H9 (cell line): Measurements from ENCODE around the gene RABGAP1L. TPM values are rescaled to one million over a fixed set of nuclear protein-coding genes. Genes with fewer than 3 reads are reported as not detected.
"Not testable (repeated sequence)": the region's sequence is repeated elsewhere in the genome, so short reads cannot be mapped to it uniquely, and the experiment has no call there.

Experiments used
- DNase-seq: peaks from one replicate; pipeline ENCODE4 v3.0.0-alpha.2; 2017
- H2AFZ ChIP-seq: one replicate; pipeline ENCODE4 v1.6.1; 2013; ENCODE audit warnings: mild to moderate bottlenecking, low read length, control low read depth, moderate library complexity
- H2AK5ac ChIP-seq: 2 replicates; pipeline ENCODE4 v1.6.1; 2013; ENCODE audit warnings: low read length, control low read depth, mixed read lengths; ENCODE audit not compliant: insufficient read length
- H2BK120ac ChIP-seq: one replicate; pipeline ENCODE4 v1.6.1; 2013; ENCODE audit warnings: low read depth, mild to moderate bottlenecking, low read length, control low read depth, inconsistent platforms; ENCODE audit not compliant: poor library complexity, severe bottlenecking
- H2BK12ac ChIP-seq: 2 replicates; pipeline ENCODE4 v1.6.1; 2013; ENCODE audit warnings: low read length, control low read depth, mixed read lengths, low read depth; ENCODE audit not compliant: insufficient read length
- H2BK15ac ChIP-seq: 2 replicates; pipeline ENCODE4 v1.6.1; 2013; ENCODE audit warnings: low read depth, low read length, control low read depth
- H2BK20ac ChIP-seq: one replicate; pipeline ENCODE4 v1.6.1; 2013; ENCODE audit warnings: low read depth, mild to moderate bottlenecking, low read length, control low read depth, inconsistent platforms; ENCODE audit not compliant: poor library complexity, severe bottlenecking
- H2BK5ac ChIP-seq: 2 replicates; pipeline ENCODE4 v1.6.1; 2013; ENCODE audit warnings: low read length, control low read depth, mixed read lengths; ENCODE audit not compliant: insufficient read length
- H3K14ac ChIP-seq: 2 replicates; pipeline ENCODE4 v1.6.1; 2013; ENCODE audit warnings: low read length, control low read depth; ENCODE audit not compliant: insufficient read depth
- H3K18ac ChIP-seq: 2 replicates; pipeline ENCODE4 v1.6.1; 2013; ENCODE audit warnings: low read depth, mild to moderate bottlenecking, mixed read lengths, low read length, control low read depth; ENCODE audit not compliant: insufficient read length
- H3K23ac ChIP-seq: 2 replicates; pipeline ENCODE4 v1.6.1; 2013; ENCODE audit warnings: low read length, control low read depth, mixed read lengths, low read depth; ENCODE audit not compliant: insufficient read length
- H3K23me2 ChIP-seq: 2 replicates; pipeline ENCODE4 v1.6.1; 2013; ENCODE audit warnings: low read depth, mild to moderate bottlenecking, mixed read lengths, low read length, control low read depth; ENCODE audit not compliant: insufficient read length, poor library complexity, severe bottlenecking
- H3K27ac ChIP-seq: 2 replicates; pipeline ENCODE4 v1.5.1; 2013; ENCODE audit warnings: low read length, control low read depth, mixed read lengths, low read depth; ENCODE audit not compliant: insufficient read length
- H3K27me3 ChIP-seq: 2 replicates; pipeline ENCODE4 v1.6.1; 2013; ENCODE audit warnings: low read length, control low read depth, inconsistent platforms; ENCODE audit not compliant: insufficient read depth
- H3K4ac ChIP-seq: 2 replicates; pipeline ENCODE4 v1.6.1; 2013; ENCODE audit warnings: low read depth, mild to moderate bottlenecking, control low read depth, inconsistent platforms, low read length, moderate library complexity
- H3K4me1 ChIP-seq: 2 replicates; pipeline ENCODE4 v1.6.1; 2013; ENCODE audit warnings: low read length, control low read depth, inconsistent platforms; ENCODE audit not compliant: insufficient read depth
- H3K4me2 ChIP-seq: 2 replicates; pipeline ENCODE4 v1.6.1; 2013; ENCODE audit warnings: low read length, control low read depth, mixed read lengths; ENCODE audit not compliant: insufficient read length, insufficient read depth
- H3K56ac ChIP-seq: 2 replicates; pipeline ENCODE4 v1.6.1; 2013; ENCODE audit warnings: low read depth, mild to moderate bottlenecking, mixed read lengths, low read length, control low read depth; ENCODE audit not compliant: insufficient read length
- H3K79me1 ChIP-seq: 2 replicates; pipeline ENCODE4 v1.6.1; 2013; ENCODE audit warnings: low read depth, mild to moderate bottlenecking, moderate library complexity, low read length, control low read depth, inconsistent platforms; ENCODE audit not compliant: insufficient read depth, poor library complexity, severe bottlenecking
- H3K79me2 ChIP-seq: 2 replicates; pipeline ENCODE4 v1.6.1; 2013; ENCODE audit warnings: low read length, control low read depth, inconsistent platforms; ENCODE audit not compliant: insufficient read depth
- H3K9ac ChIP-seq: 2 replicates; pipeline ENCODE4 v1.6.1; 2013; ENCODE audit warnings: low read length, control low read depth, mixed read lengths; ENCODE audit not compliant: insufficient read length; ENCODE audit errors: extremely low read depth
- H3K9me3 ChIP-seq: one replicate; pipeline ENCODE4 v1.6.1; 2013; ENCODE audit warnings: low read depth, low read length, inconsistent platforms; ENCODE audit not compliant: control insufficient read depth
- H3T11ph ChIP-seq: one replicate; pipeline ENCODE4 v1.6.1; 2013; ENCODE audit warnings: mild to moderate bottlenecking, low read length, control low read depth, inconsistent platforms
- H4K20me1 ChIP-seq: one replicate; pipeline ENCODE4 v1.6.1; 2013; ENCODE audit not compliant: control insufficient read depth, insufficient read length, insufficient read depth
- H4K5ac ChIP-seq: 2 replicates; pipeline ENCODE4 v1.6.1; 2013; ENCODE audit warnings: low read depth, mild to moderate bottlenecking, mixed read lengths, low read length, control low read depth; ENCODE audit not compliant: insufficient read length
- H4K8ac ChIP-seq: replicated peaks from 2 replicates; pipeline ENCODE4 v1.6.1; 2013; ENCODE audit warnings: low read length, control low read depth, mixed read lengths, low read depth; ENCODE audit not compliant: insufficient read length
- H4K91ac ChIP-seq: 2 replicates; pipeline ENCODE4 v1.6.1; 2013; ENCODE audit warnings: low read depth, mild to moderate bottlenecking, moderate library complexity, mixed read lengths, low read length, control low read depth; ENCODE audit not compliant: insufficient read length
- H3K27ac Mint-ChIP-seq, 3 experiments: 2 replicates in 2 of 3; 3 replicates in 1 of 3; pipeline ENCODE4 v1.8.0; 2020 to 2021; ENCODE audit warnings: mixed read lengths in 3 of 3, mild to moderate bottlenecking in 1 of 3, moderate library complexity in 1 of 3
- H3K27me3 Mint-ChIP-seq: 2 replicates; pipeline ENCODE4 v1.8.0; 2021; ENCODE audit warnings: low read depth, mild to moderate bottlenecking, moderate library complexity, mixed read lengths
- H3K36me3 Mint-ChIP-seq, 3 experiments: 2 replicates in 2 of 3; 3 replicates in 1 of 3; pipeline ENCODE4 v1.8.0; 2020 to 2021; ENCODE audit warnings: low read depth in 3 of 3, mixed read lengths in 3 of 3; ENCODE audit not compliant: insufficient read depth in 1 of 3
- H3K4me1 Mint-ChIP-seq, 2 experiments: 2 replicates each; pipeline ENCODE4 v1.8.0; 2020; ENCODE audit warnings: mixed read lengths in 2 of 2
- H3K4me3 Mint-ChIP-seq, 2 experiments: 2 replicates in 1 of 2; 3 replicates in 1 of 2; pipeline ENCODE4 v1.8.0; 2020 to 2021; ENCODE audit warnings: mild to moderate bottlenecking in 2 of 2, mixed read lengths in 2 of 2, moderate library complexity in 1 of 2
- H3K9me3 Mint-ChIP-seq, 2 experiments: 2 replicates in 1 of 2; 3 replicates in 1 of 2; pipeline ENCODE4 v1.8.0; 2020; ENCODE audit warnings: mild to moderate bottlenecking in 2 of 2, mixed read lengths in 2 of 2, moderate library complexity in 1 of 2
- WGBS: extraction: QIAGEN DNeasy Blood & Tissue Kit; methylation state at CpG from one replicate; pipeline ENCODE4 v1.1.7; 2013; ENCODE audit warnings: missing lambda C conversion rate, low lambda C conversion rate, mixed read lengths; ENCODE audit not compliant: insufficient read length; ENCODE audit errors: extremely low coverage; 5-methylcytosine and 5-hydroxymethylcytosine counted together
- total RNA-seq: library from RNA; stranded (reverse); gene quantifications from 2 replicates; pipeline ENCODE4 v1.2.1, GENCODE V29; 2021
- TF ChIP-seq, protein P1 (sequence below): fragments of 200-600 bp; sonication (generic); conservative IDR thresholded peaks from 3 replicates; pipeline ENCODE4 v1.8.0; 2021; ENCODE audit warnings: antibody characterized with exemption, mild to moderate bottlenecking

RABGAP1L gene
- total RNA-seq, 1 experiment from 2014 or later = 147 TPM

DNA sequence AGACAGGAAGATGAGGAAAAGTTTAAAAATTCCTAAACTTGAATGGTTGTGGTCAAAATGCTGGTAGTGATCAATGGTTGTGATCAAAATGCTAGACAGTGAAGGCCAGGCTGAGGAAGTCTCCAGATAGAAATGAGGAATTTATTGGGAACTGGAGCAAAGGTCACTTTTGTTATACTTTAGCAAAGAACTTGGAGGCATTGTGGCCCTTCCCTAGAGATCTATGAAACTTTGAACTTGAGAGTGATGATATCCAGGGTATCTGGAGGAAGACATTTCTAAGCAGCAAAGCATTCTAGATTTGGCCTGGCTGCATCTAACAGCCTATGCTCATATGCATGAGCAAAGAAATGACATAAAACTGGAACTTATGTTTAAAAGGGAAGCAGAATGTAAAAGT lies 35.5 kb upstream of the RABGAP1L start:
- H4K91ac ChIP-seq = no peak overlapping the region
- DNase-seq = no peak
- H2BK120ac ChIP-seq = no peak overlapping the region
- H3K23me2 ChIP-seq = no peaks in the 10 kb centered on the region
- no peak overlapping the region for H4K5ac ChIP-seq
- H3K4me2 ChIP-seq = no peak overlapping the region
- H2BK20ac ChIP-seq = no peak overlapping the region
- H3T11ph ChIP-seq = no peak overlapping the region
- no peak overlapping the region for H2AFZ ChIP-seq
- H3K27ac ChIP-seq = no peak overlapping the region
- no peak overlapping the region for H3K4ac ChIP-seq
- H3K27me3 ChIP-seq = no peaks in the 10 kb centered on the region
- Mint-ChIP-seq H3K36me3 (peaks cover 2 to 15% (median 7%) of the 10 kb centered on the region in 3 experiments; a peak in 5 of 7 replicates), H3K4me1 (no peaks in the 10 kb centered on the region), H3K4me3 (no peak overlapping the region), H3K27ac (no peak overlapping the region), H3K27me3 (peaks cover 3% of the 10 kb centered on the region), H3K9me3 (peaks cover 8 to 18% of the 10 kb centered on the region in 2 experiments; a peak in 4 of 5 replicates)
- no peaks in the 10 kb centered on the region for H3K79me2 ChIP-seq
- H2BK15ac ChIP-seq = no peak overlapping the region
- no peak overlapping the region for H3K23ac ChIP-seq
- no peak overlapping the region for H3K14ac ChIP-seq
- H2BK5ac ChIP-seq = no peak overlapping the region
- no peak overlapping the region for H2AK5ac ChIP-seq
- H3K9ac ChIP-seq = no peak overlapping the region
- H3K79me1 ChIP-seq = no peaks in the 10 kb centered on the region
- H4K20me1 ChIP-seq = no peaks in the 10 kb centered on the region
- TF ChIP-seq, protein P1, sequence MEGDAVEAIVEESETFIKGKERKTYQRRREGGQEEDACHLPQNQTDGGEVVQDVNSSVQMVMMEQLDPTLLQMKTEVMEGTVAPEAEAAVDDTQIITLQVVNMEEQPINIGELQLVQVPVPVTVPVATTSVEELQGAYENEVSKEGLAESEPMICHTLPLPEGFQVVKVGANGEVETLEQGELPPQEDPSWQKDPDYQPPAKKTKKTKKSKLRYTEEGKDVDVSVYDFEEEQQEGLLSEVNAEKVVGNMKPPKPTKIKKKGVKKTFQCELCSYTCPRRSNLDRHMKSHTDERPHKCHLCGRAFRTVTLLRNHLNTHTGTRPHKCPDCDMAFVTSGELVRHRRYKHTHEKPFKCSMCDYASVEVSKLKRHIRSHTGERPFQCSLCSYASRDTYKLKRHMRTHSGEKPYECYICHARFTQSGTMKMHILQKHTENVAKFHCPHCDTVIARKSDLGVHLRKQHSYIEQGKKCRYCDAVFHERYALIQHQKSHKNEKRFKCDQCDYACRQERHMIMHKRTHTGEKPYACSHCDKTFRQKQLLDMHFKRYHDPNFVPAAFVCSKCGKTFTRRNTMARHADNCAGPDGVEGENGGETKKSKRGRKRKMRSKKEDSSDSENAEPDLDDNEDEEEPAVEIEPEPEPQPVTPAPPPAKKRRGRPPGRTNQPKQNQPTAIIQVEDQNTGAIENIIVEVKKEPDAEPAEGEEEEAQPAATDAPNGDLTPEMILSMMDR = no peak
- no peak overlapping the region for H4K8ac ChIP-seq
- no peaks in the 10 kb centered on the region for H3K4me1 ChIP-seq
- H3K18ac ChIP-seq = no peak overlapping the region
- no peaks in the 10 kb centered on the region for H3K9me3 ChIP-seq
- no peak overlapping the region for H2BK12ac ChIP-seq
- H3K56ac ChIP-seq = no peak overlapping the region

DNA sequence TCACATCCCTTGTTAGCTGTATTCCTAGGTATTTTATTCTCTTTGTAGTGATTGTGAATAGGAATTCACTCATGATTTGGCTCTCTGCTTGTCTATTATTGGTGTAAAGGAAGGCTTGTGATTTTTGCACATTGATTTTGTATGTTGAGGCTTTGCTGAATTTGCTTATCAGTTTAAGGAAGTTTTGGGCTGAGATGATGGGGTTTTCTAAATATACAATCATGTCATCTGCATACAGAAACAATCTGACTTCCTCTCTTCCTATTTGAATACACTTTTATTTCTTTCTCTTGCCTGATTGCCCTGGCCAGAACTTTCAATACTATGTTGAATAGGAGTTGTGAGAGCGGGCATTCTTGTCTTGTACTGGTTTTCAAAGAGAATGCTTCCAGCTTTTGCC lies 32.1 kb upstream of the RABGAP1L start:
- H4K91ac ChIP-seq, H3K27ac Mint-ChIP-seq: not testable (repeated sequence)

More for the DNA sequence above, 32.1 kb upstream of the RABGAP1L start:
- not testable (repeated sequence) for H4K20me1 ChIP-seq, H3K27me3 Mint-ChIP-seq, H3K27ac ChIP-seq, H3K9ac ChIP-seq, H3K23me2 ChIP-seq, H3K4ac ChIP-seq, H3K23ac ChIP-seq, H4K8ac ChIP-seq, DNase-seq, H3K56ac ChIP-seq, H3K4me3 Mint-ChIP-seq, H3K14ac ChIP-seq, H2AFZ ChIP-seq, H3T11ph ChIP-seq, H3K18ac ChIP-seq, H3K79me2 ChIP-seq, H2BK120ac ChIP-seq, H4K5ac ChIP-seq, H2AK5ac ChIP-seq, H3K27me3 ChIP-seq, H3K79me1 ChIP-seq, H2BK12ac ChIP-seq, H3K4me2 ChIP-seq, H3K9me3 ChIP-seq, H3K4me1 ChIP-seq, H2BK15ac ChIP-seq, H2BK5ac ChIP-seq, H2BK20ac ChIP-seq
- Mint-ChIP-seq H3K36me3 (peaks cover 2 to 15% (median 7%) of the 10 kb centered on the region in 3 experiments; a peak in 5 of 7 replicates), H3K9me3 (peaks cover 8 to 18% of the 10 kb centered on the region in 2 experiments; a peak in 4 of 5 replicates), H3K4me1 (peaks cover 8 to 14% of the 10 kb centered on the region in 2 experiments)
- no CpG with 5 or more reads among the region's 1 CpG for WGBS
